Activated CD4-positive, alpha-beta T cell treated with anti-CD3 and anti-CD28 coated beads, Interleukin-2, amount 50 U/mL, for 24 hours (primary cell): Measurements from ENCODE around the gene FAS.
"Not testable (repeated sequence)": the region's sequence is repeated elsewhere in the genome, so short reads cannot be mapped to it uniquely, and the experiment has no call there.

Source experiments
- DNase-seq, 2 donors: peaks; one replicate each; pipeline ENCODE4 v3.0.0-alpha.2; 2020; ENCODE audit warnings: low read depth in 1 of 2, low spot score in 1 of 2

The FAS gene

DNA sequence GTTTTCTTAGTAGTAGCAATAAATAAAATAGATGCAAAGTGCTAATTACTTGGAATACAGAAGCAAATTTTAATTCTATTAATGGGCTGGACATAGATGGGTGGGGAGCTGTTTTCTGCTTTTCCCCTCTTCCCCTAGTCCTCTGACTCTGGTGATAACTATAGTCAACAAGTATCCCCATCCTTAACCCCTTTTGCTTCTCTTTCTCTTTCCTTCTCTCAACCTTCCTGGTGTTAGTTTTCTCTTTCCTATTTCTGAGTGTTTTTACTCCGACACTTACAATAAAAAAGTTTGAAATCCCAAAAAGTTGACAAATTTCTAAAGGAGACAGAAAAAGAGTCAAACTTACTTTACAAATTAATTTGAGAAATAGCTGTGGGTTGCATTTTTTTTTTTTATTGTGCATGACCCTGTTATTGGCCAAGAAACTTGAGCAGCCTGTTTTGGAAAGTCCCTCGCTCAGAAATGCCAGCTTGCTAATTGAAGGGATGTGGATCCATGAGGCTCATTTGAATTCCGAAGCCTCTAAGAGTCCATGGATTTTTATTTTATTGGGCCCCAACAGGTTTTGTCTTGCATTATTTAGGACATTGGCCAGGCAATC lies 2.4 kb downstream of the FAS start:
- DNase-seq = no peak

DNA sequence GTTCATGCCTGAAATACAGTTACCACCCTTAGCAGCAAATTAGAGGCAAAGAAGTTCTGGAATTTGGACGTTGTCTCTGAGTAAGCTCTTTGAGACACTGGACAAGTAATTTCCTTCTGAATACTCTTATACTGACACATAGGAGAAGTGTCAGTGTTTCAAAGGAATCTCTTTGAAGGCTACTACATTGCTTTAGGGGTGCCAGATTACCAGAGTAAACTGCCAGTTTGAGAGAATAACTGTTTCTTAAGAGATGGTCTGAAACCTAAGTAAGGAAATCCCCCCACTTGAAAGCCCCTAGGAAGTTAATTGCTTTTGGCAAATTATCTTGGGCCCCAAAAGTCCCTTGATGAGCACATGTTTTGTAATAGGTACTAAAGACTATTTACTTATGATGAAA lies 3.4 kb downstream of the FAS start:
- no peak for DNase-seq

DNA sequence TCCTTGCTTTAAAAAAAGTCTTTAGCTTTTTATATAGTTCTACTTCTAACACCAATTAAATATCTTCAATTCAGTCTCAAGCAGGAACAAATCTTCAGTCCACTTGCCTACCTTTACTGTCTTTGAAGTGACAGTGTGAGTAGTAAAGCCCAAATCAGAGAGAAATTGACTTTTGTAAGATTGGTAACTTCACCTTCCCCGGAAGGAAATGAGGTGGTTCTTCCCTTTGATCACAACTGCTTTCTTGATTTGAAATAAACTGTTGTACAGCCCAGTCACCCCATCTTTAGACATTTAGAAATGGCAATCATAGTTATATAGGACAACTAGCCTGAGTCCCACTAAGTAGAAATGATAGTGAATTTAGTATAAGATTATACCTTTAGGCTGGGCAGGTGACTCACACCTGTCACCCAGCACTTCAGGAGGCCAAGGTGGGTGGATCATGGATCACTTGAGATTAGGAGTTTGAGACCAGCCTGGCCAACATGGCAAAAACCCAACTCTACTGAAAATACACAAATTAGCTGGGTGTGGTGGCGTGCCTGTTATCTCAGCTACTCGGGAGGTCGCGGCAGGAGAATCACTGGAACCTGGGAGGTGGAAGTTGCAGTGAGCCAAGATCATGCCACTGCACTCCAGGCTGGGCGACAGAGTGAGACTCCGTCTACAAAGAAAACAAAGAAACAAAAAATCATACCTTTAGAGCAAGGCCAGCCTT lies 4.7 kb downstream of the FAS start:
- DNase-seq = no peak

DNA sequence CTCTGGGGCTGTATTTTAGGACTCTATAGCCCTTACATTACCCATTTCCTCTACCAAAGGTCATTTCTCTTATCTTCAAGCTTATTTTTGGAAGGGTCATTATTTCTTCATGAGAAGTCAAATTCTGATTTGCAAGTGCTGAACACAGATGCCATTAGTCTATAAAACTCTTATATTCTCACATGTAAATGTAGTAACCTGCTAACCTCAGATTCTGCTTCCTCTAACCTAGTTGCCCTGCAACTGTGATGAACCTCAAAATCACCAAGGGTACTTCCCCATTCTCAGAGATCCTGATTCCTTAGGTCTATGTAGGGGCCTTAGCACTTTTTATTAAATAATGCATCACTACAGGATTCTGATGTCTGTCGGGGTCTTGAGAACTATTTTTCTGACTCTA lies 6.3 kb downstream of the FAS start:
- no peak for DNase-seq

DNA sequence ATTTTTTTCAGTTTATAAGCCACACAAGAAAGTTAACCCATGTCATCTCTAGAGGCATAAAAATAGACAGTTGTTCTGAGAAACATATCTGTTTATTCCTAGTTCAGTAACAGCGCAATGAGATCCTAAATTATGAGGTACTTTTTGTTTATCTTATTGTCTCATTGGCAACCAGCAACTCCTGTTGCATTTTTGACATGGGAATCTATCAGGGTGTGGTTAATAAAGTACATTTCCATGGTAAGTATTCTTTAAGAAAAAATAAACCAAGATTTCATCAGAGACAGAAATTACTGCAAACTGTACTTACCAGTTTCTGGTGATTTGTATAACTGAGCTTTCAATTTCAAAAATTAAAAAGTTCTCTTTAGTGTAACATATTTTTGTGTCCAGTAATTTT lies 9.0 kb downstream of the FAS start:
- DNase-seq = no peak

DNA sequence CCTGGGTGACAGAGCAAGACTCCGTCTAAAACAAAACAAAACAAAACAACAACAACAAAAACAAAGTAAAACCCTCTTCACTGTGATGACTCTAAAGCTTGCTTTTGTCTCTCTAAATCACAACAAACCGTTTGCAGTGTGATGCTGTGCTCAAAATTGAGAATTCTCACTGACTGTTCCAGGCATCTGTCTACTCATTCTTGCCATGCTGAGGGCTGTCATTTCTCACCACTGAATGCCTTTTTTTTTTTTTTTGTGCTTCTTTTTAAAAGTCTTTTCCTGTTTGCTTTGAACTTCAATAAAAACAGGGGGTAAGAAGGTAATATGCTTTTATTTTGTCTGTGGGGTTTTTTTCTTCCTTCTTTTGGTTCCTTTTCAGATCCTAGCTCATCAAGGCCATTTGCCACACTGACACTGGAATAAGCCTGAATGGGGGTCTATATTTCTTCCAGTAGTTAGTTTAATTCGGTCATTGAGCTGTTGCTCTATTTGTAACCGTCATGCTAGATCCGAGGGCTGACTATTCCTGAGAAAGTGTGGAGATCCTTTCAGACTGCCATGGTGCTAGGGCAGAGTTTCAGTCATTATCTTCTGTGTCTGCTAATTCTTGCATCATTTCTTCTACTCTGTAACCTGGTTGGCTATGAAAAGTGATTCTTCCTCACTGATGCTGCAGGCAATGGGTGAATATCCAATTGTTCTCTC lies 10.6 kb downstream of the FAS start:
- no peak for DNase-seq

DNA sequence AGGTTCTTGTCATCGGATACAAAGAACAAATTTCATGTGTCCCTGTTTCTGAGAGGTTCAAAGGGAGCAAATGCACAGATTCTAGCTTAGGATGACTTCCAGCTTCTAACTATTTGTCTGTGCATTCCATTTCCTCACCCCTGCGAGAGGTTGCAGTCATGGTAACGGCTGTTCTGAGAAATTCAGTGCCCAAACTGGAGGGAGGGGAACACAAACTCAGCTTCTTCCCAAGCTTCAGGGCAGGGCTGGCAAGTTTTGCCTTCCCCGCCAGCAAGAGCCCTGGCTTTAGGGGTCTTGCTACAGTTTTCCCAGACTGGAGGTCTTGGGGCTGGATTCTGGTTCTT lies 11.1 kb downstream of the FAS start:
- no peak for DNase-seq

DNA sequence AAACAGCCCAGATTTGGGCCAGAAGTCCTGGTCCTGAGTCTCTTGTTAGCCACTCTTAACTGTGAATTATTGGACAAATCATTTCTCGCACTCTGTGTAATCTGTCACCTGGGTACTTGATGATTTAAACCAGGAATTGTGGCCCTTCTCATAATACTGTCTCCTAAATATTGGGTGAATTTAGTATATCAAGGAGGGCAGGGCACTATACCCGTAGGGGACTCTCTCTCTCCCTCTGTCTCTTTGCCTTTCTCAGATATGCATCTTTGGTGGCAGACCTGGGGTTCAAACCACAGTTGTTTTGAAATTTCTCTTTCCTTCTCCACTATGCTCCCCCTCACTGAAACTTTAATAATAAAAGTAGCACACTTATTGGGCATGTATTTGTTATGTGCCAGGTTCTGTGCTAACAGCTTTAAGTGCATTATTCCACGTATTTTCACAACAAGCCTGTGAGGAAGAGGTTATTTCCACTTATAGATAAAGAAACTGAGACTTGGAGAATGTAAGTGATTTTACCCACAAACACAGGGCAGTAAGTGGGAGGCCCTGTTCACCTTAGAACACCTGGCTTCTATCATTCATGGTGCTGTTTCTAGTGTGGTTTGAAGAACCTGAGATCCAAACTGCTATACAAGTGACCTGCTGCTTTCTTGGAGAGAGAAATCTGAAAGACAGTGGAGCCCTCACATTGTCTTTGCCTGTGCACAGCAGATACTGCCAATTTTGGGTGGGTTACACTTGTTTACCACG lies 11.8 kb downstream of the FAS start:
- DNase-seq = no peak

DNA sequence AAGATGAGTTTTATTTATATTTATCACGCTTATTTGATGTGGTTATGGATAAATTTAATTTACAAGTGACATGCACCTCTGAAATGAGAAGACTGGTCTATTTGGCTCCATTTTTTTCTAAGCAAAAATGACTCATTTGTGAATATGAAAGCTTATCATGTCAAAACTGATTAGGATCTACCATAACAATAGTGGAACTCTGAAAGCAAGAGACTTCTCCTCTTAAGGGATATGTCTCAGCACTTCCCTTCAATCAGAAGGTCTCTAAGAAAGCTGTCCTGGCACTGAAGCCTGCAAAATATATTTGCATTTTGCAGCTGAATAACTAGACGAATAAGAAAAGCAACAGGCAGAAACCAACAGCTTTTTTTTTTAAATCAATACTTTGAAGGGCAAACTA lies 12.7 kb downstream of the FAS start:
- DNase-seq = no peak

DNA sequence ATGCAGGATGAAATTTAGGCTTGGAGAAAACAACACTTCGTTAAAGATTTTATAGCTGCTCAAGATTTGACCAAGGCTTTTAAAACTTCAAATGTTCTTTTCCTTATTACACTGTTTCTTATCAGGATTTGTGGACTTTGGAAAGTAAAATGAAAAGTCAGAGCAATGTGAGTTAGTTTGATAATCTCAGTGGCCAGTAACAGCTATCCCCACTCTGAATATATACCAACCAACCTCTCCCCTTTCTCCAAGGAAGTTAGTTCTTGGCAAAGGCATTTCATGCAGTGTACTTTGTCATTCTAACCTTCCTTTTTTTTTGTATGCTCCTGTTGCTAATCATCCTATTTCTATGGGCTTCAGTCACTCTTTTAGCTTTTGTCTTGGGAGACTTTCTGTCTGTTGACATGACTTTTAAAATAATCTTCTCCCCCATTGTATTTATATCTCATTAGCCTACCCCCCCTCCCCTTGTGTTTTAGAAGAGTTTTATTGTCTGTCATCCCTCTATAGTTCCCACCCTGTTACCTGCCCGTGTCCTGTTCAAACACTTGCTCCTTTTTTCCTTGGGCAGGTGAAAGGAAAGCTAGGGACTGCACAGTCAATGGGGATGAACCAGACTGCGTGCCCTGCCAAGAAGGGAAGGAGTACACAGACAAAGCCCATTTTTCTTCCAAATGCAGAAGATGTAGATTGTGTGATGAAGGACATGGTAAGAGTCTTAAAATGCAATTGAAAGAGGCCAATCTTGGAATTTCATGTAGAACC lies 16.7 kb downstream of the FAS start:
- no peak for DNase-seq

DNA sequence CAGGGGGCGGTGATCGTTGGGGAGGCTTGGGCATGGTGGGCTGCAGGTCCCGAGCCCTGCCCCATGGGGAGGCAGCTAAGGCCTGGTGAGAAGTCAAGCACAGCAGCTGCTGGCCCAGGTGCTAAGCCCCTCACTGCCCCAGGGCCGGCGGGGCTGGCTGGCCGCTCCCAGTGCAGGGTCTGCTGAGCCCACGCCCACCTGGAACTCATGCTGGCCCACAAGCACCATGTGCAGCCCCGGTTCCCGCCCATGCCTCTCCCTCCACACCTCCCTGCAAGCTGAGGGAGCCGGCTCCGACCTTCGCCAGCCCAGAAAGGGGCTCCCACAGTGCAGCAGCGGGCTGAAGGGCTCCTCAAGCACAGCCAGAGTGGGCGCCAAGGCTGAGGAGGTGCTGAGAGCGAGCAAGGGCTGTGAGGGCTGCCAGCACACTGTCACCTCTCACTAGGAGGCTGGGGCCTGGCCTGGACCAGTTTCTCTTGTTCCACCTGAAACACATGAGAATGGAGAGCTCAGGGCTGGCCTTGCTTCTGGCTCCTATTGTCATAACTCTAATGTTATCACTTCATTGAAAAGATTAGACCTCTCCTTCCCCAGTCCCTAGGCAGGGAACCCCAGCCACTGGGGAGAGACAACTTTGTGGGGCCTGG lies 28.2 kb downstream of the FAS start:
- DNase-seq = not testable (repeated sequence)

DNA sequence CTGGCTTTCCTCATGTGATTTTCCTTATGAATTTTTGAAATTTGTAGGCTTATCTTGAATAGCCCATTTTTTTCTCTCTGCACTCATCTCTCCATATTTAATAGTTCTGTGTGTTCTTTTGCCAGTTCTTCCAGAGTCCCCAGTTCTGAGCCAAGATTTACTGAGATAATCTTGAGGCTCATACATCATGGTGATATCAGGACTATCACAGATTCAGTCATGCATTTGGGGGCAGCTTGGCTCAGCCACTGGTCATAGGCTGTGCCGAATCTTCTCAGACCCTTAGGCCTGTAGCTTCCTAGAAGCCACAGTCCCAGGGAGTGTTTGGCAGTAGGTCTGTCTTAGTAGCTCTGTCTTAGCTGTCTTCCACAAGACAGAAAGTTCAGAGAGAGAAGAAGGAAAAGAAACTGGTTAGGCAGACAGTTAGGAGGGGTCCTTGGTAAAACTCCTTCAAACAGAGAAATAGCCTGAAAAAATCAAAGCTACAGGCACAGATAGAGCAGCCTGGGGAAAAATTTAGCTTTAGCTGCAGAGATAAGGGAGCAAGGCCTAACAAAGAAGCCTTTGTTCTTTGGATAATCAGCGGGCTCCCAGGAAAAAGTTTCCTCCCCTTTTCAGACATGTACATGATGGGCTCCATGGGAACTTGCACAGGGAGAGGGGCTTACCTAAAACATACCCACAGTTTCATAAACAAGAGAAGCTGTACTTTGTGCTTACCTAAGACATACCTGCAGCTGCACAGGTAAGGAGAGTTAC lies 29.1 kb downstream of the FAS start:
- DNase-seq = no peak

DNA sequence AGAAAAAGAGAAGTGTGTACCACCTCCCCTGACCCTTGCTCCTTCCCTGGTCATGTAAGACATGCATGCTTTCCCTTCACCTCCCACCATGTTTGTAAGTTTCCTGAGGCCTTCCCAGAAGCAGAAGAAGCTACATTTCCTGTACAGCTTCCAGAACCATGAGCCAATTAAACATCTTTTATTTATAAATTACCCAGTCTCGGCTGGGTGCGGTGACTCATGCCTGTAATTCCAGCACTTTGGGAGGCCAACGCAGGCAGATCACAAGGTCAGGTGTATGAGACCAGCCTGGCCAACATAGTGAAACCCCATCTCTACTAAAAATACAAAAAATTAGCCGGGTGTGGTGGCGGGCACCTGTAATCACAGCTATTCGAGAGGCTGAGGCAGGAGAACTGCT lies 30.9 kb downstream of the FAS start:
- not testable (repeated sequence) for DNase-seq

DNA sequence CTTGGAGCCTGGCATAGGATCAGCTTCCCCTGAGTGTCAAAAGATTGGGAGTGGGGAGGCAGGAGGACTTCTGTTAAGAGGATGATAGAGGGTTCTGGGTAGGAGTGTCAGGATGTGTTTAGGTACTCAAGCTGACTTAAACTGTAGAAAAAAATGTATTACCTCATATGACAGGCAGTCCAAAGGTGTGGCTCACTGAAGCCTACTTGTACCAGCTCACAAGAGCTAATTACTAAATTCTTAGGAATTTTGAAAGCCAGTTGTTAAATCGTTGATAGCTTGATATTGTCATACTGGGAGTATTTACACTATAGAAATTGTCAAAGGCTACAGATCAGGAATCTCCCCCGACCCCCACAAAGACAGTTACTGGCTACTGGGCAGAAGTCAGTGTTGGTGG lies 32.1 kb downstream of the FAS start:
- DNase-seq = no peak

DNA sequence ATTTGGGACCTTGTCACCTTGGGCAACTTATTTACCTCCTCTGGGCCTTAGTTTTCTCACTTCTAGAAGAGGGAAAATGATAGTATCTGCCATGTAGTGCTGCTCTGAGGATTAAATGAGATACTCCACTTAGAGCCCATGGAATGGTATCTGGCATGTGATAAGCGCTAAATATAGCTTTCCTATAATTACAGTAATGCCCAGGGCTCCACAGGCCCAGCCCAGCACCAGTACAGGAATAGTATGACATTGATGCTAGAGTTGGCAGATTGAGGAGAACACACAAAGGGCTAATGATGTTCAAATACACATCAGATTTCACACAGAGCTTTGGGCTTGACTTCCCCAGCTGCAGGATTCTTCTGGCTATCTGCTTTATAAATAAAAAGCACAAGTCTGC lies 34.9 kb downstream of the FAS start:
- no peak for DNase-seq

DNA sequence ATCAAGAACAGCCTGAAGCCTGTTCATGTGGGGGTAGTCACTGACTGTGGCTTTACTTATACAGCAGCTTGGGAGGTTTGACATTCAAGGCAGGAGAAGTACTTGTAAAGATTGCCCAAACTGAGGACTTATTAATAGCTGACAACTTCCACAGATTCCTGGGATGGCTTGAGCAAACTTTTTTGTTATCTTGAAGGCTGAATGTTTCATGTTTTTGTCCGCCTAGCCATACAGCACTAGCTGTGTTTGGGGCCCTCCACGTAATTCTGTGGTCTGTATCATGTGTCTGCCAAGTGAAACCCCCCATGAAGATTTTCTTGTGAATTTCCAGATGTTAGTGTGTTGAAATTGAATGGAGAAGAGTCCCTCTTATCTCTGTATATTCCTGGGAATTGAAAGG lies 38.6 kb downstream of the FAS start:
- no peak for DNase-seq

DNA sequence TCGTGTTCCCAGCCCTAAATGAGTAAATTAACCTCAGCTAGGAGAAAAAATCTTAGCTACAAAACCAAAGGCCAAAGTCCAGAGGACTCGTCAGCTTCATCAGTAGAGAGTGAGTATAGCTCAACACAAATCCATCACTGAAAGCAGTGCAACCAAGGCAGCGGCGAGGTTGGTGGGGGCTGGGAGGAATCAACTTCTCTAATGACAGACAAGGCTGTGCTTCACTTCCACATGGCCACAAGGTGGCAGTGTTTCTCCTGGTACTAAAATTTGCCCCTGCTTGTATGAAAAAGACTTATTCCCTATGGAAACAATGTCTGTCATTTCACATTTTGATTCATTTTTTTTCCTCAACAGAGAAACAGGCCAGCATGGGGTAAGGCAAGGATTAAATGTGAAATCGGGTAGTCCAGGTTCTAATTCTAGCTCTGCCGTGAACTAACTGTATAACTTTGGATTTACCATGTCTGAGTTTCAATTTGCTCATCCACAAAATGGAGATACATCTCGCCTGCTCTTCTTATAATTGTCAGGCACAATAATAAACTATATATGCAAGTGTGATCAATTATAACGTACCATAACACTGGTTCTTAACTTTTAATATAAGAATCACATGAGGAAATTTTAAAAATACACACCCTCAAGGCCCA lies 39.3 kb downstream of the FAS start:
- peak; percentile 39 to 76 for DNase-seq

DNA sequence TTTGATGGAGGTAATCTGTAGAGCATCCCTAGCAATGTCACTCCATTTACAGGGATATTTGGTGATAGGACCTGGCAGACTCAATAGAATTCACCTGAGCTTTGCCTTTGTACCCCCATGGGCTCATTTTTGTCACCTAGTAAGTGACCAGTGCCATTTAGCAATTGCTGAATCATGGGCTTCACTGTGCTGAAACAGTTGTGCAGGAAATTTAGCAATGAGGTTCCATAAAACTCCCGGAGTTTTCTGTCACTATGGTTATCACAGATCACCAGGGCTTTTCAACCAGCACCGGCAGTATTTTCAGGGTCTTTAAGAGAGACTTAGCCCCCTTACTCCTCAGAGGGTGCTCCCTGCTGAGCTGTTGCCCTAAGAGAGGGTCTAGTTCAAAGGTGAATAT lies 40.2 kb downstream of the FAS start:
- no peak for DNase-seq

DNA sequence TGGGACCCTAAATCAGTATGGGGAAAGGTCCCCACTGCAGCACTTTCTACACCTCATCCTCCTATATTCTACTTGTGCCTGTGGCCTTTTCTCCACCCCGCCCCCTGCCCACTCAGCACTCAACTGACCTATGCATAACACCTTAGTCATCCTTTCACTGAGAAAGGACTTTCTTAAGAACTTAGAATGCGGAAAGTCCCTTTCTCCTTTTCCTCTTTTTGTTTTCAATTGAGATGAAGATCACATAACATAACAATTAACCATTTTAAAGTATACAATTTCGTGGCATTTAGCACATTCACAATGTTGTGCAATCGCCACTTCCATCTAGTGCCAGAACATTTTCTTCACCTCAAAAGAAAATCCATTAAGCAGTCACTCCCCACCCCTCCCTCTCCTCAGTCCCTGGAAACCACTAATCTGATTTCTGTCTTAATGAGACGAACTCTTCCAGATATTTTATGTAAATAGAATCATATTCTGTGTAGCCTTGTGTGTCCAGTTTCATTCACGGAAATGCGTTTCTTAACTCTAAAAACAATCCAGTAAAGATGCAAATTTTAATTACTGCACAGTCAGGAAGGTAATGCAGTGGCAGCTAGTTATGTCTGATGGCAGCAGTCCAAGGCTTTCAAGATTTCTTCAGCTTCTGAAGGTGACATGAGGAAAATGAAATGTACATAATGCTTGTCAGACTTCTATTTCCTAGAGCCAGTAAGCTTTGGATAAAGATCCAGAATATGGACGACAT lies 41.7 kb downstream of the FAS start:
- DNase-seq = peak in 1 of 2 donors; percentile 44
